Measurements from ENCODE around the gene CPA1. TPM values are rescaled to one million over a fixed set of nuclear protein-coding genes. Genes with fewer than 3 reads are reported as not detected.
"Not testable (repeated sequence)": the region's sequence is repeated elsewhere in the genome, so short reads cannot be mapped to it uniquely, and the experiment has no call there.

Gene CPA1
- total and polyA plus RNA-seq, 5 donors from 2014 or later: 0.25 TPM; not detected in 4

GRCh38 chr7:130371046-130371445 is 9.2 kb upstream of the CPA1 start:
- Mint-ChIP-seq H3K9me3 (peaks cover 0 to 4% (median under 1%) of the 10 kb centered on the region in 7 donors), H3K27ac (no peak overlapping the region), H3K36me3 (peaks cover 4% of the 10 kb centered on the region), H3K27me3 (no peaks in the 10 kb centered on the region), H3K4me3 (no peak overlapping the region), H3K4me1 (peaks cover 6 to 45% (median 21%) of the 10 kb centered on the region in 4 donors)
- Histone ChIP-seq H3K9me3 (ENCODE audit: control insufficient read depth in 2 of 2, low read length in 2 of 2) (no peaks in the 10 kb centered on the region), H3K27ac (ENCODE audit: insufficient read depth, low read length, poor library complexity, severe bottlenecking) (no peak overlapping the region), H3K27me3 (ENCODE audit: control insufficient read depth, insufficient read depth, low read length) (no peaks in the 10 kb centered on the region), H3K4me1 (ENCODE audit: control insufficient read depth, insufficient read depth, low read length, poor library complexity, severe bottlenecking) (peaks cover 28% of the 10 kb centered on the region), H3K4me3 (ENCODE audit: low read depth, low read length) (no peak overlapping the region), H3K36me3 (ENCODE audit: control insufficient read depth, insufficient read depth, low read length) (no peaks in the 10 kb centered on the region)
- no peak for ATAC-seq (ENCODE audit: low read depth in 2 of 2)
- DNase-seq: no peak

DNA sequence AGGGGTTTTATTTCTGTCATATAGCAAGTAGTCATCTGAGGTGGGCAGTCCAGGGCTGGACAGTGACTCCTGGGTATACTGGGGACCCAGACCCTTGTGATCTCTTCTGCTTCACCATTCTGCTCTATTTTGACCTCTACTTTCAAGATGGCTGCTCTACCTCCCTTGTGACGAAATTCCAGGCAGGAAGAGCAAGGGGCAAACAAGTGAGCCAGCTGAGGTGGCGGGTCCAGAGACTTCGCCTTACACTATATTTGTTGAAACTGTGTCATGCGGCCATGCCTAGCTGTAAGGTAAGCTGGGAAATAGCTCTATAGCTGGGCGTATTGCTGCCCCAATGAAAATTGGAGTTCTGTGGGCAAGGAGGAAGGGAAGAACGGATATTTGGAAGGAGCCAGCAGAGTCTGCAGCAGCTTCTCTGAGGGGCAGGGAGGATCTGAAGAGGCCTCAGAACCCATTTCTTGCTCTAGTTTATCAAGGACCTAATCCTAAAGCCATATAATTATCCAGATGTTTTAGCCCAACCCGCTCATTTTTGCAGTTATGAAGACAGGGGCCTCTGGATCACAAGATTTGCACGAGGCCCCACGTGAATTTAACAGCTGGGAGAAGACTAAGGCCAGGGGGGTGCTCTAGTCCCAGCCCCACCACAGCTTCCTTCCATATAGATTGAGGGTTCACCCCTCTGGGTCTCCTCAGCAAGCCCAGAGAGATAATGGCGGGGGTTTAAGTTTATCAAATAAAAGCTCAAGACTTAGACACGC is 7.7 kb upstream of the CPA1 start:
- Mint-ChIP-seq H3K27me3 (no peaks in the 10 kb centered on the region), H3K4me3 (no peak overlapping the region), H3K4me1 (peaks cover 6 to 30% (median 12%) of the 10 kb centered on the region in 4 donors), H3K27ac (no peak overlapping the region), H3K36me3 (peaks cover 4% of the 10 kb centered on the region), H3K9me3 (peaks cover 0 to 12% (median 4%) of the 10 kb centered on the region in 7 donors)
- ATAC-seq (ENCODE audit: low read depth in 2 of 2) (no peak), DNase-seq (no peak)
- no peaks in the 10 kb centered on the region for H3K9me3 ChIP-seq (ENCODE audit: control insufficient read depth in 2 of 2, low read length in 2 of 2)
- H3K4me1 ChIP-seq (ENCODE audit: control insufficient read depth, insufficient read depth, low read length, poor library complexity, severe bottlenecking): peaks cover 13% of the 10 kb centered on the region
- no peak overlapping the region for H3K4me3 ChIP-seq (ENCODE audit: low read depth, low read length)
- no peaks in the 10 kb centered on the region for H3K36me3 ChIP-seq (ENCODE audit: control insufficient read depth, insufficient read depth, low read length)
- H3K27ac ChIP-seq (ENCODE audit: insufficient read depth, low read length, poor library complexity, severe bottlenecking): no peak overlapping the region
- no peaks in the 10 kb centered on the region for H3K27me3 ChIP-seq (ENCODE audit: control insufficient read depth, insufficient read depth, low read length)

- no peak overlapping the region for H3K4me3 Mint-ChIP-seq
These were observed 5.8 kb upstream of the CPA1 start for GRCh38 chr7:130374507-130374906.

GRCh38 chr7:130376461-130376860 is 3.8 kb upstream of the CPA1 start:
- not testable (repeated sequence) for H3K4me1 Mint-ChIP-seq; H3K4me3 Mint-ChIP-seq; H3K36me3 ChIP-seq (ENCODE audit: control insufficient read depth, insufficient read depth, low read length); H3K27ac ChIP-seq (ENCODE audit: insufficient read depth, low read length, poor library complexity, severe bottlenecking); H3K27me3 Mint-ChIP-seq; ATAC-seq (ENCODE audit: low read depth in 2 of 2); H3K4me1 ChIP-seq (ENCODE audit: control insufficient read depth, insufficient read depth, low read length, poor library complexity, severe bottlenecking); H3K9me3 ChIP-seq (ENCODE audit: control insufficient read depth in 2 of 2, low read length in 2 of 2); H3K4me3 ChIP-seq (ENCODE audit: low read depth, low read length); H3K27ac Mint-ChIP-seq; H3K27me3 ChIP-seq (ENCODE audit: control insufficient read depth, insufficient read depth, low read length); DNase-seq; H3K36me3 Mint-ChIP-seq
- peaks cover 0 to 12% (median 2%) of the 10 kb centered on the region in 7 donors for H3K9me3 Mint-ChIP-seq

More at GRCh38 chr7:130374507-130374906, 5.8 kb upstream of the CPA1 start:
- H3K9me3 Mint-ChIP-seq: peaks cover 0 to 12% (median 2%) of the 10 kb centered on the region in 7 donors
- H3K36me3 ChIP-seq (ENCODE audit: control insufficient read depth, insufficient read depth, low read length): no peaks in the 10 kb centered on the region
- peaks cover 4% of the 10 kb centered on the region for H3K36me3 Mint-ChIP-seq
- peaks cover 5% of the 10 kb centered on the region for H3K4me1 ChIP-seq (ENCODE audit: control insufficient read depth, insufficient read depth, low read length, poor library complexity, severe bottlenecking)
- H3K4me1 Mint-ChIP-seq: peaks cover 1 to 10% (median 5%) of the 10 kb centered on the region in 4 donors
- no peak overlapping the region for H3K4me3 ChIP-seq (ENCODE audit: low read depth, low read length)
- ATAC-seq (ENCODE audit: low read depth in 2 of 2) (no peak), DNase-seq (no peak)
- no peaks in the 10 kb centered on the region for H3K27me3 ChIP-seq (ENCODE audit: control insufficient read depth, insufficient read depth, low read length)
- H3K9me3 ChIP-seq (ENCODE audit: control insufficient read depth in 2 of 2, low read length in 2 of 2): no peaks in the 10 kb centered on the region
- H3K27ac Mint-ChIP-seq: no peak overlapping the region
- H3K27me3 Mint-ChIP-seq: no peaks in the 10 kb centered on the region
- no peak overlapping the region for H3K27ac ChIP-seq (ENCODE audit: insufficient read depth, low read length, poor library complexity, severe bottlenecking)

GRCh38 chr7:130377178-130377577 is 3.1 kb upstream of the CPA1 start:
- Histone ChIP-seq H3K27ac (ENCODE audit: insufficient read depth, low read length, poor library complexity, severe bottlenecking) (no peak overlapping the region), H3K4me3 (ENCODE audit: low read depth, low read length) (no peak overlapping the region), H3K27me3 (ENCODE audit: control insufficient read depth, insufficient read depth, low read length) (no peaks in the 10 kb centered on the region), H3K9me3 (ENCODE audit: control insufficient read depth in 2 of 2, low read length in 2 of 2) (no peaks in the 10 kb centered on the region), H3K4me1 (ENCODE audit: control insufficient read depth, insufficient read depth, low read length, poor library complexity, severe bottlenecking) (no peaks in the 10 kb centered on the region), H3K36me3 (ENCODE audit: control insufficient read depth, insufficient read depth, low read length) (no peaks in the 10 kb centered on the region)
- H3K4me3 Mint-ChIP-seq: no peak overlapping the region
- H3K4me1 Mint-ChIP-seq: no peaks in the 10 kb centered on the region
- H3K9me3 Mint-ChIP-seq: peaks cover 0 to 12% (median 2%) of the 10 kb centered on the region in 7 donors
- no peak overlapping the region for H3K27ac Mint-ChIP-seq
- DNase-seq: no peak
- no peaks in the 10 kb centered on the region for H3K36me3 Mint-ChIP-seq
- no peak for ATAC-seq (ENCODE audit: low read depth in 2 of 2)
- H3K27me3 Mint-ChIP-seq: no peaks in the 10 kb centered on the region

DNA sequence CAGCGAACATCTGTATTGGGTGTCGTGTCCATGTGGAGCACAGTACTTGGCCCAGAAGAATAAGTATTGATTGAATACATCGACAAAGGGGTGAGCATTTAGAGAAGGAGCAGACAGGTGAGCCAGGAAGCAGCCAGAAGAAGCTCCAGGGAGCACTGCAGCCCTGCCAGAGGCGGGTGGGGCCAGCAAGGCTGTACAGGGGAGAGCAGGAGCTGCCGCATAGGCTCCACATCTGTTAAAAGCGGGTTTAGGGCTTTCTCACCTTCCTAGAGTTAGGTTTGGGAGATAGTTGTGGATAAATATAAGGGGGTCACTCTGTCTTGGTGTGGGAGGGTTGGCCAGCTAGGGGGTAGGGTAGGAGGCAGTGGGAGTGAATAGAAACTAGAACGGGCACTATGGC is 1.3 kb upstream of the CPA1 start:
- ATAC-seq (ENCODE audit: low read depth in 2 of 2): no peak
- no peaks in the 10 kb centered on the region for H3K27me3 Mint-ChIP-seq

GRCh38 chr7:130379532-130379920 is 768 bp upstream of the CPA1 start:
- no peak overlapping the region for H3K4me3 Mint-ChIP-seq
- H3K9me3 Mint-ChIP-seq: peaks cover 0 to 12% (median 2%) of the 10 kb centered on the region in 7 donors
- DNase-seq (no peak), ATAC-seq (ENCODE audit: low read depth in 2 of 2) (no peak)
- H3K4me1 Mint-ChIP-seq: no peaks in the 10 kb centered on the region
- H3K36me3 Mint-ChIP-seq: no peaks in the 10 kb centered on the region
- no peak overlapping the region for H3K4me3 ChIP-seq (ENCODE audit: low read depth, low read length)
- no peaks in the 10 kb centered on the region for H3K27me3 ChIP-seq (ENCODE audit: control insufficient read depth, insufficient read depth, low read length)
- H3K27ac ChIP-seq (ENCODE audit: insufficient read depth, low read length, poor library complexity, severe bottlenecking): no peak overlapping the region
- H3K27ac Mint-ChIP-seq: no peak overlapping the region
- no peaks in the 10 kb centered on the region for H3K4me1 ChIP-seq (ENCODE audit: control insufficient read depth, insufficient read depth, low read length, poor library complexity, severe bottlenecking)
- H3K9me3 ChIP-seq (ENCODE audit: control insufficient read depth in 2 of 2, low read length in 2 of 2): no peaks in the 10 kb centered on the region
- H3K36me3 ChIP-seq (ENCODE audit: control insufficient read depth, insufficient read depth, low read length): no peaks in the 10 kb centered on the region
- no peaks in the 10 kb centered on the region for H3K27me3 Mint-ChIP-seq

More for the DNA sequence above, 1.3 kb upstream of the CPA1 start:
- no peaks in the 10 kb centered on the region for H3K4me1 Mint-ChIP-seq
- peaks cover 0 to 12% (median 2%) of the 10 kb centered on the region in 7 donors for H3K9me3 Mint-ChIP-seq
- H3K4me3 Mint-ChIP-seq: no peak overlapping the region
- no peak overlapping the region for H3K4me3 ChIP-seq (ENCODE audit: low read depth, low read length)
- H3K36me3 ChIP-seq (ENCODE audit: control insufficient read depth, insufficient read depth, low read length): no peaks in the 10 kb centered on the region
- no peaks in the 10 kb centered on the region for H3K4me1 ChIP-seq (ENCODE audit: control insufficient read depth, insufficient read depth, low read length, poor library complexity, severe bottlenecking)
- H3K27me3 ChIP-seq (ENCODE audit: control insufficient read depth, insufficient read depth, low read length): no peaks in the 10 kb centered on the region
- DNase-seq: no peak
- no peak overlapping the region for H3K27ac ChIP-seq (ENCODE audit: insufficient read depth, low read length, poor library complexity, severe bottlenecking)
- H3K27ac Mint-ChIP-seq: no peak overlapping the region
- no peaks in the 10 kb centered on the region for H3K36me3 Mint-ChIP-seq
- no peaks in the 10 kb centered on the region for H3K9me3 ChIP-seq (ENCODE audit: control insufficient read depth in 2 of 2, low read length in 2 of 2)

DNA sequence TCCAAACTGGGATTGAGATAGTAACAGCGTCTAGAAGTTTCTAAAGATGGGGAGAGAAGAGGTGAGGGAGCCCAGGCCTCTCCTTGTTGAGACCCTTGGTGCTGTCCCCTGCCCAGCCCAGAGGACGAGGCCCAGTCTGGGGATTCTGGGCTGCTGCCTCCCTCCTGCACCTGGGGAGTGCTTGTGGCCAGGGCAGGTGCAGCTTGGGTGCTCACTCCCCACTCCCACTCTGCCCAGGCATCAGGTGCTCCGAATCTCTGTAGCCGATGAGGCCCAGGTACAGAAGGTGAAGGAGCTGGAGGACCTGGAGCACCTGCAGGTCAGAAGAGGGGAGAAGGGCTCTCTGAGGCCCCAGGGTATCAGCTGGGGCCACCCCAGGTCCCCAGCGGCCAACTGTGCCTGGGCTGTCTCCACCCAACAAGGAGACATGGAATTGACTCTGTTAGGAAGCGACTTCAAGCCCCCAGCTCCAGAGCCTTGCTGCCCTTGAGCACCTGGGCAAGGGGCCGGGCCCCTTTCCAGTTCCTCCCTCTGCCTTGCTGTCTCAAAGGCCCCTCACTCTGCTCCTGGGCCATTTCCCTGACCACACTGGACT is 664 bp downstream of the CPA1 start:
- peaks cover 0 to 12% (median 2%) of the 10 kb centered on the region in 7 donors for H3K9me3 Mint-ChIP-seq
- ATAC-seq (ENCODE audit: low read depth in 2 of 2): no peak
- H3K4me1 ChIP-seq (ENCODE audit: control insufficient read depth, insufficient read depth, low read length, poor library complexity, severe bottlenecking): no peaks in the 10 kb centered on the region

More for the DNA sequence above, 664 bp downstream of the CPA1 start:
- H3K4me1 Mint-ChIP-seq: no peaks in the 10 kb centered on the region
- Histone ChIP-seq H3K36me3 (ENCODE audit: control insufficient read depth, insufficient read depth, low read length) (no peaks in the 10 kb centered on the region), H3K27ac (ENCODE audit: insufficient read depth, low read length, poor library complexity, severe bottlenecking) (no peak overlapping the region), H3K27me3 (ENCODE audit: control insufficient read depth, insufficient read depth, low read length) (no peaks in the 10 kb centered on the region), H3K9me3 (ENCODE audit: control insufficient read depth in 2 of 2, low read length in 2 of 2) (no peaks in the 10 kb centered on the region), H3K4me3 (ENCODE audit: low read depth, low read length) (no peak overlapping the region)
- H3K4me3 Mint-ChIP-seq: no peak overlapping the region
- no peak for DNase-seq
- H3K27ac Mint-ChIP-seq: no peak overlapping the region
- H3K27me3 Mint-ChIP-seq: no peaks in the 10 kb centered on the region
- H3K36me3 Mint-ChIP-seq: no peaks in the 10 kb centered on the region
